ENCODE data around the gene NOM1. TPM values are rescaled to one million over a fixed set of nuclear protein-coding genes. Genes with fewer than 3 reads are reported as not detected.
"Not testable (repeated sequence)": the region's sequence is repeated elsewhere in the genome, so short reads cannot be mapped to it uniquely, and the experiment has no call there.

The NOM1 gene
- total and polyA plus RNA-seq, 2 donors (not counting 3 experiments of a cell fraction or from before 2014, with no cell fraction given) = 13.7 to 38.6 TPM

DNA sequence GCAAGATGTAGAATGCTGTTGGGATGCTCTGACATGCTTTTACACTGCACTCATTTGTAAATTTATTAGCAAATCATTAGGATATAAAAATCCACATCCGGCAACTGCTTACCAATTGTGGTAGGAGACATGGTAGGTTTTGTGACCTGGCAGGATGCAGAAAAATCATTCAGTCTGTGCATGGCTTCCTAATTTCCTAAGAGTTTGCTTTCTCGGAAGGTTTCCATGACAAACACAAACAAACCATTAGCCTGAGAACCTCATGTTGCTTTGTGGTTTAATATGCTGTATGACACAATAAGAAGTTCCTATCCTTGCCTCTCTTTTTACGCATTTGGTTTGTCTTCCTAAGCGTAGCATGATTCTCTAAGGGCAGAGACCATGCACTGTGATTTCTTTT is 41.9 kb upstream of the NOM1 start:
- Histone ChIP-seq H3K9ac (replicated peaks; ENCODE audit: extremely low read depth, insufficient read depth, low read length) (no peak overlapping the region), H3K4me1 (ENCODE audit: control insufficient read depth, extremely low read depth, insufficient read depth, low read length) (peaks cover 14% of the 10 kb centered on the region), H3K79me2 (ENCODE audit: control insufficient read depth, insufficient read depth, low read length) (no peaks in the 10 kb centered on the region), H4K20me1 (replicated peaks; ENCODE audit: control insufficient read depth, extremely low read depth, insufficient read depth, low read length) (no peaks in the 10 kb centered on the region), H3K36me3 (ENCODE audit: control insufficient read depth in 2 of 2, extremely low read depth in 1 of 2, insufficient read depth in 2 of 2, low read length in 2 of 2) (no peaks in the 10 kb centered on the region), H3K27ac (ENCODE audit: insufficient read depth, low read depth, low read length) (no peak overlapping the region), H3K4me3 (replicated peaks in 1 of 3; ENCODE audit: insufficient read depth in 1 of 3, low read depth in 1 of 3, low read length in 3 of 3) (no peak overlapping the region), H3K4me2 (ENCODE audit: insufficient read depth, low read length) (no peak overlapping the region), H3K27me3 (ENCODE audit: control insufficient read depth in 2 of 2, insufficient read depth in 2 of 2, low read length in 2 of 2) (no peaks in the 10 kb centered on the region), H2AFZ (ENCODE audit: low read depth, low read length) (no peak overlapping the region), H3K9me3 (replicated peaks; ENCODE audit: control insufficient read depth, insufficient read depth, low read length) (no peaks in the 10 kb centered on the region), H3K9me1 (replicated peaks; ENCODE audit: control insufficient read depth, extremely low read depth, insufficient read depth, low read length) (no peaks in the 10 kb centered on the region)
- intact Hi-C loops (cut with micrococcal nuclease) = loop anchor here (2.0 to 5.0 kb wide), 3 partner anchors 343 to 430 kb away; partner anchors contain the start of gene DNAJB6
- TF ChIP-seq POLR2AphosphoS5 (IDR thresholded peaks at IDR 0.05; ENCODE audit: insufficient read depth, low read depth, low read length) = no peak
- TF ChIP-seq CTCF (IDR thresholded peaks at IDR 0.05; ENCODE audit: extremely low read depth in 1 of 2, insufficient read depth in 1 of 2, low read depth in 1 of 2, low read length in 2 of 2) = no peak
- TF ChIP-seq EZH2 (IDR thresholded peaks at IDR 0.05; ENCODE audit: borderline replicate concordance, low read depth, low read length, severe bottlenecking) = no peak
- no peak for TF ChIP-seq JUN (IDR thresholded peaks at IDR 0.05; ENCODE audit: borderline replicate concordance, insufficient read depth, insufficient read length, low read depth)
- no peak for TF ChIP-seq POLR2A (IDR thresholded peaks at IDR 0.05; ENCODE audit: low read depth, low read length)
- dilution Hi-C loops (cut with MboI; ENCODE audit: extremely low pct_ligation_motif_present, low sequenced_read_pairs) = no loop called here
- no TSS peak for BruUV-seq (replicated peaks)
- CTCF ChIA-PET = interaction anchor here (1.0 to 2.9 kb wide), 2 partner anchors 14 to 42 kb away, joined by 3 to 11 read pairs; partner anchors contain the start of genes LMBR1 and NOM1
- DNase-seq (ENCODE audit: low read depth, low spot score) (no peak), FAIRE-seq (no peak)
- POLR2A ChIA-PET = no interaction called here

DNA sequence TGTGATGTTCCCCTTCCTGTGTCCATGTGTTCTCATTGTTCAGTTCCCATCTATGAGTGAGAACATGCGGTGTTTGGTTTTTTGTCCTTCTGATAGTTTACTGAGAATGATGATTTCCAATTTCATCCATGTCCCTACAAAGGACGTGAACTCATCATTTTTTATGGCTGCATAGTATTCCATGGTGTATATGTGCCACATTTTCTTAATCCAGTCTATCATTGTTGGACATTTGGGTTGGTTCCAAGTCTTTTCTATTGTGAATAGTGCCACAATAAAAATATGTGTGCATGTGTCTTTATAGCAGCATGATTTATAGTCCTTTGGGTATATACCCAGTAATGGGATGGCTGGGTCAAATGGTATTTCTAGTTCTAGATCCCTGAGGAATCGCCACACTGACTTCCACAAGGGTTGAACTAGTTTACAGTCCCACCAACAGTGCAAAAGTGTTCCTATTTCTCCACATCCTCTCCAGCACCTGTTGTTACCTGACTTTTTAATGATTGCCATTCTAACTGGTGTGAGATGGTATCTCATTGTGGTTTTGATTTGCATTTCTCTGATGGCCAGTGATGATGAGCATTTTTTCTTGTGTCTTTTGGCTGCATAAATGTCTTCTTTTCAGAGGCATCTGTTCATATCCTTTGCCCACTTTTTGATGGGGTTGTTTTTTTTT is 39.8 kb upstream of the NOM1 start:
- BruUV-seq (replicated peaks); H3K27me3 ChIP-seq (ENCODE audit: control insufficient read depth in 2 of 2, insufficient read depth in 2 of 2, low read length in 2 of 2); H3K36me3 ChIP-seq (ENCODE audit: control insufficient read depth in 2 of 2, extremely low read depth in 1 of 2, insufficient read depth in 2 of 2, low read length in 2 of 2); H3K9ac ChIP-seq (replicated peaks; ENCODE audit: extremely low read depth, insufficient read depth, low read length); DNase-seq (ENCODE audit: low read depth, low spot score); H4K20me1 ChIP-seq (replicated peaks; ENCODE audit: control insufficient read depth, extremely low read depth, insufficient read depth, low read length); CTCF ChIA-PET; H2AFZ ChIP-seq (ENCODE audit: low read depth, low read length); H3K9me3 ChIP-seq (replicated peaks; ENCODE audit: control insufficient read depth, insufficient read depth, low read length); H3K9me1 ChIP-seq (replicated peaks; ENCODE audit: control insufficient read depth, extremely low read depth, insufficient read depth, low read length); H3K27ac ChIP-seq (ENCODE audit: insufficient read depth, low read depth, low read length); H3K4me3 ChIP-seq (replicated peaks in 1 of 3; ENCODE audit: insufficient read depth in 1 of 3, low read depth in 1 of 3, low read length in 3 of 3); POLR2A ChIA-PET; dilution Hi-C loops (cut with MboI; ENCODE audit: extremely low pct_ligation_motif_present, low sequenced_read_pairs); H3K4me2 ChIP-seq (ENCODE audit: insufficient read depth, low read length); FAIRE-seq; H3K4me1 ChIP-seq (ENCODE audit: control insufficient read depth, extremely low read depth, insufficient read depth, low read length); H3K79me2 ChIP-seq (ENCODE audit: control insufficient read depth, insufficient read depth, low read length): not testable (repeated sequence)
- intact Hi-C loops (cut with micrococcal nuclease) = loop anchor here (1.0 to 5.0 kb wide), 5 partner anchors 19 to 428 kb away; partner anchors contain the start of gene DNAJB6

Measured in endothelial cell of umbilical vein (primary cell).